WTC11 (cell line): ENCODE data around the gene UGDH. TPM values are rescaled to one million over a fixed set of nuclear protein-coding genes. Genes with fewer than 3 reads are reported as not detected.
A peak's percentile ranks its signal among the peaks of the same experiment; 100 is the strongest.

ENCODE experiments used
- ATAC-seq: fragments of 200-7000 bp; cut with Tn5 transposase; 2 replicates; pipeline ENCODE4 v1.10.0; 2021; ENCODE audit warnings: mild to moderate bottlenecking, moderate library complexity
- CTCF ChIA-PET: fragments of 300-600 bp; sonication (Branson Sonifier 250); formaldehyde crosslinking; loops from one replicate; lab custom pipeline; 2021; ENCODE audit warnings: antibody characterized with exemption; lab: Charles Lee
- POLR2A ChIA-PET: fragments of 350-600 bp; sonication (Branson Sonifier 250); formaldehyde crosslinking; loops from one replicate; lab custom pipeline; 2021; ENCODE audit warnings: antibody characterized with exemption; lab: Charles Lee
- DNase-seq: peaks from one replicate; pipeline ENCODE4 v3.0.0; 2021; ENCODE audit warnings: low spot score
- H3K27ac Mint-ChIP-seq: 2 replicates; pipeline ENCODE4 v1.8.0; 2021; ENCODE audit warnings: mixed read lengths
- H3K27me3 Mint-ChIP-seq: 2 replicates; pipeline ENCODE4 v1.8.0; 2021; ENCODE audit warnings: low read depth, mild to moderate bottlenecking, moderate library complexity, mixed read lengths
- H3K36me3 Mint-ChIP-seq: 2 replicates; pipeline ENCODE4 v1.8.0; 2021; ENCODE audit warnings: mixed read lengths
- H3K4me1 Mint-ChIP-seq: 2 replicates; pipeline ENCODE4 v1.8.0; 2022; ENCODE audit warnings: mixed read lengths
- H3K4me3 Mint-ChIP-seq: 2 replicates; pipeline ENCODE4 v1.8.0; 2021; ENCODE audit warnings: mild to moderate bottlenecking, moderate library complexity, mixed read lengths
- H3K9me3 Mint-ChIP-seq: 2 replicates; pipeline ENCODE4 v1.8.0; 2021; ENCODE audit warnings: mixed read lengths
- AR ChIP-seq: fragments of 250-450 bp; sonication (Bioruptor Pico); IDR thresholded peaks from 2 replicates; pipeline ENCODE4 v1.9.0; 2021; ENCODE audit warnings: mild to moderate bottlenecking
- CTCF ChIP-seq: fragments of 200-600 bp; IDR thresholded peaks from 2 replicates; pipeline ENCODE4 v1.8.0; 2022; ENCODE audit warnings: antibody characterized with exemption
- ESRRA ChIP-seq: sonication (generic); formaldehyde crosslinking; IDR thresholded peaks from 2 replicates; pipeline ENCODE4 v1.8.1; 2022; ENCODE audit warnings: mild to moderate bottlenecking, missing genetic modification reagents, borderline replicate concordance
- FOXP1 ChIP-seq: sonication (generic); formaldehyde crosslinking; IDR thresholded peaks from 2 replicates; pipeline ENCODE4 v1.8.0; 2022; ENCODE audit warnings: missing genetic modification reagents, mild to moderate bottlenecking, moderate library complexity, borderline replicate concordance
- GABPB1 ChIP-seq: sonication (generic); formaldehyde crosslinking; IDR thresholded peaks from 2 replicates; pipeline ENCODE4 v1.8.1; 2023; ENCODE audit warnings: mild to moderate bottlenecking, missing genetic modification reagents
- GTF2I ChIP-seq: fragments of 250-450 bp; sonication (Bioruptor Pico); conservative IDR thresholded peaks from 2 replicates; pipeline ENCODE4 v1.4.0; 2021; ENCODE audit warnings: mild to moderate bottlenecking
- HMGXB4 ChIP-seq: sonication (generic); formaldehyde crosslinking; IDR thresholded peaks from 2 replicates; pipeline ENCODE4 v1.8.1; 2023; ENCODE audit warnings: mild to moderate bottlenecking, moderate library complexity, missing genetic modification reagents
- MAX ChIP-seq: sonication (generic); formaldehyde crosslinking; IDR thresholded peaks from 2 replicates; pipeline ENCODE4 v1.8.0; 2022; ENCODE audit warnings: mild to moderate bottlenecking, missing genetic modification reagents
- MXD4 ChIP-seq: fragments of 250-450 bp; sonication (Bioruptor Pico); IDR thresholded peaks from 2 replicates; pipeline ENCODE4 v1.8.0; 2021; ENCODE audit warnings: mild to moderate bottlenecking, moderate library complexity, borderline replicate concordance
- PRDM15 ChIP-seq: sonication (generic); formaldehyde crosslinking; IDR thresholded peaks from 2 replicates; pipeline ENCODE4 v1.8.0; 2022; ENCODE audit warnings: missing genetic modification reagents
- PRRX2 ChIP-seq: fragments of 250-450 bp; sonication (Bioruptor Pico); IDR thresholded peaks from 2 replicates; pipeline ENCODE4 v1.8.0; 2021; ENCODE audit warnings: mild to moderate bottlenecking
- TCF7 ChIP-seq: sonication (generic); formaldehyde crosslinking; IDR thresholded peaks from 2 replicates; pipeline ENCODE4 v1.8.0; 2022; ENCODE audit warnings: mild to moderate bottlenecking, low read depth, missing genetic modification reagents, moderate library complexity
- USF1 ChIP-seq: sonication (generic); formaldehyde crosslinking; IDR thresholded peaks from 2 replicates; pipeline ENCODE4 v1.8.0; 2022; ENCODE audit warnings: mild to moderate bottlenecking, missing genetic modification reagents
- ZBTB21 ChIP-seq: sonication (generic); formaldehyde crosslinking; IDR thresholded peaks from 2 replicates; pipeline ENCODE4 v1.8.1; 2023; ENCODE audit warnings: mild to moderate bottlenecking, missing genetic modification reagents, borderline replicate concordance
- ZBTB43 ChIP-seq: sonication (generic); formaldehyde crosslinking; IDR thresholded peaks from 2 replicates; pipeline ENCODE4 v1.8.1; 2023; ENCODE audit warnings: mild to moderate bottlenecking, missing genetic modification reagents
- ZNF317 ChIP-seq: sonication (generic); formaldehyde crosslinking; IDR thresholded peaks from 2 replicates; pipeline ENCODE4 v1.8.1; 2023; ENCODE audit warnings: low read depth, mild to moderate bottlenecking, moderate library complexity, missing genetic modification reagents, borderline replicate concordance
- total RNA-seq: library from RNA; stranded (reverse); gene quantifications from 3 replicates; pipeline ENCODE4 v1.2.3, GENCODE V29; 2021

UGDH gene
- total RNA-seq, 1 experiment from 2014 or later = 97.5 TPM

- no peak for TF ChIP-seq CTCF
- no peak for TF ChIP-seq ZBTB43
- TF ChIP-seq USF1 (CRISPR knock-in tag) = no peak
- TF ChIP-seq FOXP1 (CRISPR knock-in tag) = no peak
- TF ChIP-seq HMGXB4 (CRISPR knock-in tag) = no peak
- TF ChIP-seq ZNF317 (CRISPR knock-in tag) = no peak
- no peak for TF ChIP-seq TCF7 (CRISPR knock-in tag)
- no peak for TF ChIP-seq MAX
- TF ChIP-seq ZBTB21 (CRISPR knock-in tag) = no peak
- TF ChIP-seq MXD4 (CRISPR knock-in tag) = no peak
- no peak for TF ChIP-seq PRRX2 (CRISPR knock-in tag)
- TF ChIP-seq PRDM15 = no peak
Observed at GRCh38 chr4:39565878-39566600, 38.8 kb upstream of the UGDH start (continued).

GRCh38 chr4:39563346-39563847, 36.2 kb upstream of the UGDH start:
- Mint-ChIP-seq H3K4me3 (no peak overlapping the region), H3K4me1 (peaks cover 8% of the 10 kb centered on the region), H3K27ac (peak overlapping the region; percentile 66; the same call in 1 of the 2 replicates), H3K27me3 (no peaks in the 10 kb centered on the region), H3K9me3 (peaks cover 14% of the 10 kb centered on the region), H3K36me3 (peaks cover 24% of the 10 kb centered on the region)
- DNase-seq (no peak), ATAC-seq (no peak)
- no peak for TF ChIP-seq GABPB1 (CRISPR knock-in tag)
- TF ChIP-seq AR (CRISPR knock-in tag) = no peak
- no peak for TF ChIP-seq ESRRA (CRISPR knock-in tag)
- no peak for TF ChIP-seq GTF2I (CRISPR knock-in tag)
- TF ChIP-seq PRDM15 = no peak
- no peak for TF ChIP-seq ZBTB43
- ChIA-PET CTCF (no interaction called here), POLR2A (interaction anchor here (0.5 to 0.7 kb wide), 2 partner anchors 8 to 19 kb away, joined by 3 to 4 read pairs; no protein-coding TSS in a partner anchor)
